GM21723 (cell line): ENCODE measurements around the gene TECPR2.

Source experiments
- ATAC-seq: cut with Tn5 transposase; IDR thresholded peaks from one replicate; pipeline ENCODE4 v1.9.1; 2021; ENCODE audit warnings: mild to moderate bottlenecking, moderate library complexity; ENCODE audit not compliant: unreplicated experiment

TECPR2 gene

DNA sequence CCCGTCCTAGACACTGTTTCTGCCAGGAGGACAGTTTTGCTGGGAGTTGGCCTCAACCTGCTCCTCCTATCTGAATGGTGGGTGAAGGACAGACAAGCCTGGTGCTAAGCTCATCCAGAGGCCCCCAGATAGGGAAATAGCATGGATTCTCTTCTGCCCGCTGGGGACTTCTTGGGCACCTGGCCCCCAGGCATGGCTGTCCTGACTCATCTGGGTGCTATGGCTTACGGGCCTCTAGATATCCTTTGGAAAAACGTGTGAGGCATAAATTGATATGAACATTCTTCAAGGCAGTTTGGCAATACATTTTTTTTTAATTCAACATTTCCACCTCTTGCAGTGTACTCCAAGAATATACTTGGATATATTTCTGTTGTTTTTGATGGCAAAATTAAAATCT is 8.6 kb downstream of the TECPR2 start:
- no peak for ATAC-seq

DNA sequence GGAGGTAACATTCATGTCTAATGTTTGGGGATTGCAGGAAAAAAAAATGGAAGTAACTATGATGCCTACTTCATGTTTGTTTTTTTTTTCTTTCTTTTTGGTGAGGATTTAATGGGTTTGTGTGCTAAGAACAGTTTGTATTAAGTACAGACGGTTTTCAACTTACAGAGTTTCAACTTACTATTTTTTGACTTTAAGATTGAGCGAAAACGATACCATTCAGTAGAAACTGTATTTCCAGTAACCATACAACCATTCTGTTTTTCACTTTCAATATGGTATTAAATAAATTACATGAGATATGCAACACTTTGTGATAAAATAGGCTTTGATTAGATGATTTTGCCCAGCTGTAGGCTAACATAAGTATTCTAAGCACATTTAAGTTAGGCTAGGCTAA is 10.4 kb downstream of the TECPR2 start:
- no peak for ATAC-seq

DNA sequence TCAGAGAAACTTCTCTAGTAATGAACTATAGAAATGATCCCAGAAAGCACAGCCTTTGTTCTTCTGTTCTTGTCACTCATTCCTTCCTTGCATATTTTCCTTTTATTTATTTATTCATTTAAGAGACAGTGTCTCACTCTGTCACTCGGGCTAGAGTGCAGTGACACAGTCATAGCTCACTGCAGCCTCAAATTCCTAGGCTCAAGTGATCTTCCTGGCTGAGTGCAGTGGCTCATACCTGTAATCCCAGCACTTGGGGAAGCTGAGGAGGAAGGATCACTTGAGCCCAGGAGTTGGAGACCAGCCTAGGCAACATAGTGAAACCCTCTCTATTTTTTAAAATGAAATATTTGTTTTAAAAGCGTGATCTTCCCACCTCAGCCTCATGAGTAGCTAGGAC is 11.5 kb downstream of the TECPR2 start:
- no peak for ATAC-seq

DNA sequence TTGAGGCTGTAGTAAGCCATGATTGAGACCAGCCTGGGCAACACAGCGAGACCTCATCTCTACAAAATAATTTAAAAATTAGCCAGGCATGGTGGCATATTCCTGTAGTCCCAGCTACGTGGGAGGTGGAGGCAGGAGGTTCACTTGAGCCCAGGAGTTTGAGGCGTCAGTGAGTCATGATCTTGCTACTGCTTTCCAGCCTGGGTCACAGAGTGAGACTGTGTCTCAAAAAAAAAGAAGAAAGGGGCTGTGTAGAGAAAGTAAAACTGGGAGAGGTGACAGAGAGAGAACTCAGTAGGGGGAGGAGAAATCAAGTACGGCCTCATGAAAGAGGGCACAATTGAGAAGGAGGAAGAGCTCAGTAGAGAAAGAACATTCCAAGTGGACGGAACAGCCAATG is 12.4 kb downstream of the TECPR2 start:
- no peak for ATAC-seq

DNA sequence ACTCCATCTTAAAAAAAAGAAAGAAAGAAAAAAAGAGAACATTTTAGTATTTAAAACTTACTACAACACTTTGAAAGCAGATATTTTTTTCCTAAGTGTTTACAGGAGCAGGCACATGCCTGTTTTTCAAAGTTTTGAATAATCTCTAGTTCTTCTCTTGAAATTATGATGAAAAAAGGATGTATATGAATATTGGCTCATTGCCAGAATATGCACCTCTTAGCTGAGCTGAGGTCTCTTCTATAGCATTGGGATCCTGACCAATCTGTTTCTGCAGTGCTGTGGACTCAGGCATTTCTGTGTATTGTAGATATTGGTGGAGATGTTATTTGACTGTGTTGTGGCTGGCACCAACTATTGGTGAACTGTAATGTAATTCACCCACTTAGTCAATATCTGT is 15.0 kb downstream of the TECPR2 start:
- no peak for ATAC-seq

DNA sequence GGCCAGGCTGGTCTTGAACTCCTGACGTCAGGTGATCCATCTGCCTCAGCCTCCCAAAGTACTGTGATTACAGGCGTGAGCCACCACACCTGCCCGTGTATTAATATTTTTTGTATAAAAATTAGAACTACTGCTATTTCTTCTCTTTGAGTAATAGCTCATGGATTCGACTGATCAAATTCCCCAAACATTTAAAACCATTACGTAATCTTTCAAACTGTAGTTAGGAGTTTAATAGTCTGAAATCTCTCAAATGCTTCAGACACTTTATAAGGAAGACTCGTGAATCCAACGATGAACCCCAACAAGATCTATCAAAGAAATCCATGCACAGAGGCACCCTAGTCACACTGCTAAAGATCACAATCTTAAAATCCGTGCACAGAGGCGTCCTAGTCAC is 16.1 kb downstream of the TECPR2 start:
- ATAC-seq: no peak

DNA sequence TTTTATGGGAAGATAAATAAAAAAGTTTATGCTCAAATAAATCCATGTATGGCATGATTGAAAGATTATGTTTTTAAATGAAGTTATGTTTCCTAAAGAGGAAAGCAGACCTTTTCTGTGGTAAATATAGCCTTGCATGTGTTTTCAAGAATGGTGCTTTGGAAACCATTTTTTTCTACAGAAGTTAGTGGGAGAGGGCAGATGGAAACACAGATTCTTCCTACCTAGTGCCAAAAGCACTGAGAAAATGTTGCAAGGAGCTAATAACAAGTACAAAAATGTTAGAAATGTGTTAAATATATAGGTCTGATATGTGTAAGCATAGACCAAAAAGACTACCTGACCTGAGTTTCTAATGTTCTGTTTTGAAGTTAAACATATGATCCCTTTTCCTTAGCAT is 24.3 kb downstream of the TECPR2 start:
- no peak for ATAC-seq

DNA sequence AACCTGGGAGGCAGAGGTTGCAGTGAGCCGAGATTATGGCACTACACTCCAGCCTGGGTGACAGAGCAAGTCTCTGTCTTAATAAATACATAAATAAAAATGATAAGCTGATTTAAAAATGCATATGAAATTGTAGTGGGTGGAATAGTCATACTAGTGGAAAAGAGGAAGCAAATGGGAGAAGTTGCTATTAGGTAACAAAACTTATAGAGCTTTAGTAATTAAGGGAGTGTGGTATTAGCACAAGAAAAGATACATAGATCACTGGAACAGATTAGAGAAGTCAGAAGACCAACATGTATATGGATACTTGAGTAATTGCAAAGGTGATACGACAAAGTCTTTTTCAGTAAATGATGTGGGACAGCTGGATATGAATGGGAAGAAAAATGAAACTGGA is 26.5 kb downstream of the TECPR2 start:
- no peak for ATAC-seq

DNA sequence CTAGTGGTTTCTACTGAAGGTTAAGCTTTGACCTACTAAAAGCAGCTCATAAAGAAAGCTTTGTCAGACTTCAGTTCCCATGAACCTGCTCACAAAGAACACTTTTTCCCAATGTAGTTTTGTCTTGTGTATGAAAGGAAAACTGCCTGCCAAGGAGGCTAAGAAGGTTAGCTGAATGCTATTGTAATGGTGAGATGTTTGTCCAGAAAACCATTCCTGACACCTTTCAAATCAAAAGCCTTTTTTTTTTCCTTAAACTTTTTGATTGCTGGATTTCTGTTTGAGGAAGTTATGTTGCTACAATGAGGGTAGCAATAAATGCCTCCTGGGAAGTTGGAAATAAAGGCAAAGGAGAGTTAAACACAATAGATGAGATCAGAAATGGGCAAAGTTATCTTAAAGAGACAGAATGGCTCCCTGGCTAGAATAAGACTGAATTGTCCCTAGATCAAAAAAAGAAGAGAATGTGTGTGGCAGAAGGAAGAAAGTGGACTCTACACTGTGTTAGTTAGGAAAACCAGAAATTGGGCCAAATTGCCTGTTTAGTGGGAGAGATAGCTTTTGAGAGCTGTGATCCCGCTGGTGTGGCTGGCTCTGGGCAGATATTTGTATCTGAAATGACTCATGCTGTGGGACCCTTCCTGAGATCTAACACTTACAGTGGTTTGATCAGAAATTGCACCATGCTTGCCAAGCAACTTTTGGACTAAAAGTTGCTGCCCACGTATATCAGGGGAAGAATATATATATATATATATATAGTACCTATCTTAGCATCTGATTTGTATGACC is 27.5 kb downstream of the TECPR2 start:
- ATAC-seq: no peak

DNA sequence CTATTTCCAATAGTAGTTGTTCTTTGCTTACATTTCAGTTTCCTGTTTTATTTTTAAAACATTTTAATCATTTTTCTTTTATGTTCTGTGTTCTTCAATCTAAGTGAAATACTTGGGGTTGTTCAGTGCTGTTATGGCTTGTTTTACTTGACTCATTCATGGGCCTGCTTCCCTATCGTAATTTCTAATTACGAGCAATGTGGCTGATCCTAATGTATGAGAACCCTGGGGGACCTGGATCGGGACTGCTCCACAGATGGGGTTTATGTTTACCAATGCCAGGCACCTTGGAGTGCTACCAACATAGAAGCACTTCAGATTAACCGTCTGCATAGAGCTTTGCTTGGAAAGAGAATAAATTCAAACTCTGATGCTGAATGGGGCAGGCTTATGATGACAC is 29.8 kb downstream of the TECPR2 start:
- ATAC-seq: no peak

DNA sequence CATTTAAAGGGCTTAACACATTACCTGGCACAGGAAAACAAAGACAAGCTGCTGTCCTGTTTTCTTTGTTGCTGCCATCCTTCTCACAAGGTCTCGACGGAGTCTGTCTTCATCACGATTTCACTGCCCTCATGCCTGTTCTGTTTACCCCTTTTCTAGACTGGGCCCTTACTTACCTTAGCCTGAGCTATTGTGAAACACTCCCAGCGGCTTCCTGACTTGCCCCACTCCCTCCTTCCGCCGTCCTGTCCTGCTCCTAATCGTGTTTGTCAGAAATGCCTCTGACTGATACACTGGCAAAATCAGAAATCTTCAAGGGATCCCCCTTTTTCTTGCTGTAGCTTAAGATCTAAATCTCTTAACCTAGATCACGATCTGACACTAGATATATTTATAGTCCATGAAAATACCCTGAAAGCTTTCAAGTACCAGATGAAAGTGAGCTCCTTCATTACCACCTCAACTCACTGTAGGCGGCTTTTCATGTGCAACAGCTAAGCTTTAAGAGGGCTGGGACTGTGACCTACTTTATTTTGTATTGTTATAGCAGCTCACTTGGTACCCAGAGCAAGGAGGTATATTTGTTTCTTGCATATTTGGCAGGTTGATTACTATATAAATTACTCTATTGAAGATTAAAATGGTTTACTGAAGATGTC is 32.1 kb downstream of the TECPR2 start:
- ATAC-seq: no peak

DNA sequence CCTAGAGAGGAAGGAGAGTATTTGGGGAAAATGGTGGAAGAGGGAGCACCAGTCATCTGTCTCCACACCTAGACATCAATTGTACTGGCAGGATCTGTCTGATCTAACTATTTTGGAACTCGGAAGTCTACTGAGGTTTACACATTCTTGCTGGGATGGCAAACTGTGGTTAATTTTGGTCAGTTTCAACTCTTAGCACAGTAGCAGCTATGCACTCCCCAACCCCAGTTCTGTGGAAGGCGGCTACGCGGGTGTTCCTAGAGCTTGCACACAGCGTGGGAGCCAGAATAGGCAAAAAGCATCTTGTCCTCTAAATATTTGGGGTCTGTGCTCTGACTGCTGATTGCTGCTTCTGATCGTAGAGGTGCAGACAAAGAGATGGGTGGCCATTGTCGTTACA is 33.8 kb downstream of the TECPR2 start:
- no peak for ATAC-seq

DNA sequence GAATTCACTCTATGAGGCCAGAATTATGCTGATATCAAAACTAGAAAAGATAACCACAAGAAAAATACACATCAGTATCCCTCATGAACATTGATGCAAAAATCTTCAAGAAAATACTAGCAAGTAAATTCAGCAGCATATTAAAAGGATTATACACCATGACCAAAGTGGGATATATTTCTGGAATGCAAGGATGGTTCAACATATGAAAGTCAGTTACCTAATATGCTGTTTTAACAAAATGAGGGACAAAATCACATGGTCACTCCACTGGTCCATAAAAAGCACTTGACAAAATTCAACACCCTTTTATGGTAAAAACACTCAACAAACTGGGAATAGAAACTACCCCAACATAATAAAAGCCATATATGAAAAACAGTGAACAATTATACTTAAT is 40.3 kb downstream of the TECPR2 start:
- no peak for ATAC-seq

DNA sequence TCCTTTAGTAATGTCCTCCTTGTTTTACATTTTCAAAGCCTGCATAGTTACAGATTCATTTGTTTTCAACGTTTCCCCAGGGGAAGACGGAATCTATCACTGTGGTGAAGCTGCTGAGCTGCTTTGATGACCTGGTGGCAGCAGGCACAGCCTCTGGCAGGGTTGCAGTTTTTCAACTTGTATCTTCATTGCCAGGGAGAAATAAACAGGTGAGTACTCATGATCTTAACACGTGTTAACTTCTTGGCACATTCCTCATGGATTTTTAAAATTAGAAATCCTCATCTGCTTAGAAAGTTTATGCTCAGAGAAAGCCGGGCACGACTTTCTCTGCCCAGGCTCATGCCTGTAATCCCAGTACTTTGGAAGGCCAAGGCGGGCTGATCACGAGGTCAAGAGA is 44.5 kb downstream of the TECPR2 start:
- no peak for ATAC-seq

DNA sequence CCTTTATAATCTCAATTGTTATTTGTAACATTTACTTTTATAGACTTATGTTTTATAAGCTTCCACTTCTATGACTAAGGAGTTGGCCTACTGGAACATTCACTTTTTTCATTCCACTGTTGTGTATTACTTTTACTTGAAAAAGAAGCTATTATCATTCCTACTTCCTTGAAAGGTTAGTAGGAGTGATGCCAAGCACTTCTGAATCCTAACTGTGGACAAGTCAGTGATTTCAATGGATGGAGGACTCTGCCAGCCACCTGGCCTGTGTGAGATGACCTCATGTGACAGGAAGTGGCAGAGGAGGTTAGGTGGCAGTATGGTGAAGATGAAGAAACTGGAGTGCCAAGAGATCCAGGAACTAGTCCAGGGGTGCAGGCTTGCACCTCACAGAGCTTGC is 46.0 kb downstream of the TECPR2 start:
- no peak for ATAC-seq

DNA sequence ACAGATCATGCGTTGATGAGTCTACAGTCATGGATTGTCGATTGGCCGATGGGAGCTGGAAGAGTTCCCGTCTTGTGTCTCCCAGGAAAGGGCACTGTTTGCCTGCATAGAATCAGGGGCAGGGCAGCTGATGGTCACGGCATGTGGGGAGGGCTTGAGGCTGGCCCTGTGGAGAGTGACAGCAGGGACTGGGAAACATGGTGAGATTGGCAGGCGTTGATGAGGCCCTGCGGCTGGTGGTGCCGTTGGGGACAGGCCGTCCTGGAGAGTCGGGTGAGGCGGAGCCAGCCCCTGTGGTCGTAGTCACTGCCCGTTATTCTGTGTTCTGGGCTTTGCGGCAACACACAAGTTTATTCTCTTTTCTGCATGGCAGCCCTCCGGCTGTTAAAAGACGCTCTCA is 52.9 kb downstream of the TECPR2 start:
- ATAC-seq: no peak

DNA sequence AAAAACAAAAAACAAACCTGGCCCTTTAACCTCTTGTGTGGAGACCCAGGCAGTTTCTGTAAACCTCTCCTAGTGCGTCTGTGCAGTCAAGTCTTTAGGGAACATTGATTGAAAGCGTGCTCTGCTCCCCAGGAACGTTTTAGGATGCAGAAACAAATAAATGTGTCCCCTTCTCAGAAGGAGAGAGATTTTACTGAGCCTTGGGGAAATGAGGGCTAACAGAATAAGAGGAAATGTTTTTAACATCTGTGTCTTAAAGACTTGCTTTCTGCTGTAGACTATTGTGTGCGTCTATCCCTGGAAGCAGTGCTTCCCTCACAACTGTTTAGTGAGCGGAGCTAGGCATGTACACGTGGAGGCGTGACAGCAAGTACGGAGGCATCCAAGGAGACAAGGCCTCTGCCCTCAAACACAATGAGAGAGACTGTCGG is 54.3 kb downstream of the TECPR2 start:
- ATAC-seq: no peak

DNA sequence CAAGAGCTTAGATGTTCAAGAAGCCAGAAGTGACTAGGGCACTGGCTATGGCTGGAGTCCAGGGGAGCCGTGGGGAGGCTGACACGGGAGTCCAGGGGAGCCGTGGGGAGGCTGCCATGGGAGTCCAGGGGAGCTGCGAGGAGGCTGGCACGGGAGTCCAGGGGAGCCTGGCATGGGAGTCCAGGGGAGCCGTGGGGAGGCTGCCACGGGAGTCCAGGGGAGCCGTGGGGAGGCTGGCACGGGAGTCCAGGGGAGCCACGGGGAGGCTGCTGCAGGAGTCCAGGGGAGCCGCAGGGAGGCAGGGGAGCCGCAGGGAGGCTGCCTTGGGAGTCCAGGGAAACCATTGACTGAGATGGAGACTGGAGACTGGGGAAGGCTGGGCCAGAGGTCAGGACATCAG is 54.9 kb downstream of the TECPR2 start:
- no peak for ATAC-seq

DNA sequence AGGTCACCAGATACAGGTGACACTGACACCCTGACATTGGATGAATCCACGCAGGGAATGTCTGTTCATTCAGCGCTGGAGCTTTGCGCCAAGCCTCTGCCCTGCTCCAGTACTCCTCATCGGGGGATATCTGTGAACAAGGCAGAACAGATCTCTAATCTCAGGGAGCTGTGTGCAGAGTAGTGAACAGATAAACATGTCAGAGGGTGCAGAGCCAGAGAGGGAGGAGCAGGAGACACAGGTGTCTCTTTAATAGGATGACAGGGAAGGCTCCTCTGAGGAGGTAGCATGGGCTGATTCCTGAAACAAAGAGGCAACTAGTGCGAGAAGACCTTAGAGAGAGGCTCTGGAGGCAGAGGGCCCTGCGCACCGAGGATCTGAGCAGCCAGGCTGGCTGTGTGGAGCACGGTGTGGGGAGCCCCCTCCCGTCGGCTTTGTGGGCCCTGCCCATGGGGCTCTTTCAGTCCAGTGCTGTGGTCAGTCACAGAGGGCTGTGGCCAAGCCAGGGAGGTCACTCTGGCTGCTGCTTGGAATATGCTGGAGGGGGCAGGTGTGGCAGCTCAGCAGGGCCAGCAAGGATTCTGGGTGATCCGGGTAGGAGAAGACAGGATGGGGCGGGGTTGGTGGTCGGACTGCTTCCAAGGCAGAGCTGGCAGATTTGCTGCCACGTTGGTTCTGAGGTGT is 55.6 kb downstream of the TECPR2 start:
- ATAC-seq: no peak

DNA sequence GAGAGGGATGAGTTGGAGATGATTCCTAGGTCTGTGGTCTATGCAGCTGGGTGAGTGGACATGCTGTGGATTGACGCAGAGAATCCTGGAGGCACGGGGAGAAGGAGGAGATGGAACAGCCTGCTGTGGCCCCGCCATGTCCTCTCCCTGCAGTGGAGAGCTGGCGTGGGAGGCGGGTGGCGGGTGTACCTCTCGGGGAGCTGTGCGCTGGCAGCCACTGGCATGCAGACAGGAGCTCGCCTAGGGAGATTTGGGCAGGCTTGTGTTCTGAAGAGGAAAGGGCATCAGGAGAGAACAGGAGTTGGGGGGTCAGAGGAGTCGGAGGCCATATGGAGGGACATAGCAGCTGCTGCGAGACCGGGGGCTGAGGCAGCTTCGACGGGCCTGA is 56.1 kb downstream of the TECPR2 start:
- ATAC-seq: no peak

DNA sequence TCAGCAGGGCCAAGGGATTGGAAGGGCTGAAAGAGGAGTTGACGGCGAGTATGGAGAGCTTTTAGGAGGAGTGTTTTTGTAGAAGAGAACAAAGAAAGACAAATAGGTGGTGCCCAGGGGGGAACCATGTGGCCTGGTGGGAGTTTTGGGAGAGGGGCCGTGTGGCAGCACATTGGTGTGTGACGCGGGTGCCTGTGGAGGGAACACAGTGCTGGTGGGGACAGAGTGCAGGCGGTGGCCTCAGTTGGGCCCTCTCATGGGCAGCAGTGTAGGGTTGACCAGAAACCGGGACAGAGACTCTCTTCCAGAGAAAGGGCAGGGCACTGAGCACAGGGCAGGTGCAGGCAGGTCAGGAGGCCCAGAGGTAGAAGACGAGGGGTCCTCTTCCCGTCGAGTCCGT is 56.5 kb downstream of the TECPR2 start:
- no peak for ATAC-seq

DNA sequence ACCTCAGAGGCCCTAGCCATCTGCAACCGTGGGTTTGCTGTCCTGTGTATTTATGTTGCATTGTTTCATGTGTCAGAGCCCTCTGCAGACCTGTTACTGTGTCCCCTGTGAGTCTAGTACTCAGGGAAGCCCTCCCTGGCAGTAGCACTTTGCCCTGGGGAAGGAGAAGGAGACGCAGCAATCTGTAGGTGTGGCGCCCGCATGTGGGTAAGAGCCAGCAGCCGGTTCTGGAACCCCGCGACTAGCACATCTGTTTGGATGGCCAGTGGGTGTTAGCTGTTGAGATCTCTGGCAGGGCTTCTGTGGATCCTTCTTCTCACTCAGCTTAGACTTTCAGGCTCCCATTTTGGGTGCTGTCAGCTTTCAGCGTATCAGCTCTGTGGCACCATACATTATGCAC is 57.0 kb downstream of the TECPR2 start:
- no peak for ATAC-seq
